NCI-H128 (cell line): ENCODE measurements around the gene SYT12.

Source experiments
- DNase-seq: peaks from one replicate; lab custom pipeline; 2025; ENCODE audit not compliant: unreplicated experiment; lab: John Stamatoyannopoulos, UW

The SYT12 gene

DNA sequence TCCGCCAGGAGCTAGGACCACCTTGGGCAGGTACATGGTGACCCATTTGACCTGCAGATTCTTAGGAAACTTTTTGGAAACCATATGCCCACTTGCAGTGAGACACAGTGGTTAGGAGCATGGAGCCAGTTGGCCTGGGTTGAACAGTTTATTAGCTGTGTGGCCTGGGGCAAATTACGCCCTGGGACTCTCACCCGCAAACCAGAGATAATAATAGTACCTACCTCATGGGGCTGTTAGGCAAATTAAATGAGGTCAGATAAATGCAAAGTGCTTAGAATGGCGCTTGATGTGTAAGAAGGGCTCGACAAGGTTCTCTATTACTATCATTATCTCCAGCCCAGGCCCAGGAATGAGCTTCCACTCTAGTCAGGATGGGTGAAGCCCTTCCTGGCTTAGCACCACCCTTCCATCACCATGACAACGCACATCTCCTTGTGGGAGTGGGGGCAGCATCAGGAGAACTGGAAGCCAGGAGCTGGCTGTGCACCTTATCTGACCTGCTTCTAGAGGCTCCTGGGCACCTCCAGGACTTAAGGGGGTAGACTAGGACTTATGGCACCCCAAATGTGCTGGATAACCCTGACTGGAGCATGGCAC, 5.1 kb downstream of the SYT12 start:
- DNase-seq, result no peak

DNA sequence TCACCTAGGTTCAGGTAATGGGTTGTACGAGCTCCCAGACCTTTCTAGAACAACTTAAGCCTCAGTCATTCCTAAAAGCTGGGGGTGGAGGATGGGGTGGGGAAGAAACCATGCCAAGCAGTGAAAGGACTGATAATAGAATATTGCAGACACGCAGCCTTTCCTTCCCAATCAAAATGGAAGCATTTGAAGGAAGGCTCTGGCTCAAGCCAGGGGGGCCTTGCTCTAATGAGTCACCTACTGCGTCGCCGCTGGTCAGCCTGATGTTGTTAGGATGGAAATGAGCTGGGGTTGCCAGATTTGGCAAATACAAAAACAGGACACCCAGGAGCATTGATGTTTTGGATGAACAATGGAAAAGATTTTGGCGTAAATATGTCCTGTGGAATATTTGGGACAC, 6.2 kb downstream of the SYT12 start:
- no peak for DNase-seq

DNA sequence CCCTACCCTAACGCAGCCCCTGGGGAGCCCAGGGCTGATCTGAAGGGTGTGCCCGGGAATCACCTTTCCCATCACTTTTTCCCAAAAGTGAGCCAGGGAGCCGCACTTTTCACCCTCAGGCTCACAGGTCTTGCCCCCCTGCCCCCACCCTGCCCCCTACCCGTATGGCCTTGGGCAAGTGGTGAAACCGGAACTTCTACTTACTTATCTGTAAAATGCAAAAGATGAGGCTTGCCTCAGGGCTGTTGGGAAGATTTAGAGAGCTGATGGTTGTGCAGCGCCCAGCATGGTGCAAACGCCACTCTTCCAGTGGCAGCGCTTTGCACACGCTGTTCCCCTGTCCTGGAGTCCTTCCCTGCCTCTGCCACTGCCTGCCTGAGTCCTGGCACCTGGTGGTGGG, 8.0 kb downstream of the SYT12 start:
- DNase-seq, result no peak

DNA sequence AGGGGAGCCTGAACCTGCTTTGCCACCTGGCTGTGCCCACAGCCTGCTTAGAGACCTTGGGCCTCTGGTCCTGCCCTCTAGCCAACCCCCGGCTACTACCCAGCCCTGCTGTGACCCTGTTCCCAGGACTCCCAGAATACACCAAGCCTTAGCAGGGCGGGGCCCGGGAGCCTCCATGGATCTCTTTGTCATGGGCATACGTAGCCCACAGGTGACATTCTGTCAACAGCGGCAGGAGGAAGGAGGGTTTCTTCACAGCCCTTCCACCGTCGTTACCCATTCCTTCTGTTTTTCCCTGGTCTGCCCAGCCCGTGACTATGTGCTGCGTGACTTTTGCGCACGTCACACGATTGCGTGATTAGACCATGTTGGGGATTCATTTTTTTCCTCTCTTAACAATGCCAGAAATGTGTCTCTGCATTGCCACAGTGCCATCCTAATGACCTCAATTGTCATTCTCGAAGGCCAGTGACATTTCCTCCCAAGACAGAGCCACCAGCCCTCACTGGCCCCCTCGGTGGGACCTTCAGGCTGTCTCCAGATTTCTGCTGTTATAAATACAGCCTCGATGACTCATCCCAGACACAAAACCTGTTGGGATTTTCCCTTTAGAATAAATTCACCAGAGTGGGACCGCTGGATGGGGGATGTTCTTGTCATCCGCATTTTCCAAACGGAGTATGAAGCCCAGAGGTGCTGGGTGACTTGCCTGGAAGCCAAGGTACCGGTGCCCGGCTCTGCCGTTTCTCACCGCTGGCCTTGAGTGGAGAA, 9.0 kb downstream of the SYT12 start:
- DNase-seq, result no peak

DNA sequence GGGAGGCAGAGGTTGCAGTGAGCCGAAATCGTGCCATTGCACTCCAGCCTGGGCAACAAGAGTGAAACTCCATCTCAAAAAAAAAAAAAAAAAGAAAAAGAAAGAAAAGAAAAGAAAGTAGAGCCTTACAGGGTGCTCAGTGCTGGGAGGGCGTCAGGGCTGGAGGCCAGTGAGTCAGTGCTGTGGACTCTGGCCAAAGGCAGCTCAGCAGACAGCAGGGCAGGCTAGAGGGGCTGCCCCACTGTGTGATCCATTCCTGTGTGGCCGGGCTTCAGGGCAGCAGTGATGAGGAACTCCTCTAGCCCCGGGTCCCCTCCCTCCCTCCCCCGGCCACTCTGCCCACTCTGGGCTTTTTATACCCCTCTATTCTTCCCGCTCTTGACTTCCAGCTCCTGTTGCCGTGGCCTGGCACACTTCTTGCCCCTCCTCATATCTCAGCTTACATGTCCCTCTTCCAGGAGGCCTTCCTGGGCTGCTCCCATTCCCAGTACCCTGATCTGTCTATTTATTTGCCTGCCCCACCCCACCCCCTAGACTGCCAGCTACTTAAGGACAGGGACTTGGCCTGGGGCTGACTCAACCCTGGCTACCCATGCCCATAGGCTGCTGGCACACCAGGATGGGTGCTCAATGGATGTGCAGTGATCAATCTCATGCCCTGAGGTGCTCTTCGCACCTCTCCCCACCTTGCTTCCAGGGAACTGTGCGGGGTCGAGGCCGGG, 10.1 kb downstream of the SYT12 start:
- no peak for DNase-seq

DNA sequence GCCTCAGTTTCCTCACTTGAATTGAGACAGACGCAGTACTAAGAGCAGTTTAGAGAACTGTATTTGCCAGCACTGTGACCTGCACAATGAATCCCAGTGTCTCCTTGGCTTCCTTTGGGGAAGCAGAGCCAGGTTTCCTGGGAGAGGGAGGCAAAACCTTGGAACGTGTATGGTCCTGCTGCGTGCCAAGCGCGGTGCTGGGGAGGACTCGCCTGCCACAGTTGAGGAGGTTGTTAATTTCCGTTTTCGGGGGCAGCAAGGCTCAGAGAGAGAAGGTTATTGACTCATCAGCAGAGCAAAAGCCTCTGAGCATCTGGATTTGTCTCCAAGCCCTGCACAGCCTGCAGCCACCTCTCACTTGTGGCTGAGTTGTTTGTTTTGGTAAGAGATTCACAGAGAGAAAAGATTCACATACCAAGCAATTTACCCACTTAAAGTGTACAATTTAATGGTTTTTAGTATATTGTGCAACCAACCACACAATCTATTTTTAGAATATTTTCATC, 10.8 kb downstream of the SYT12 start:
- no peak for DNase-seq

DNA sequence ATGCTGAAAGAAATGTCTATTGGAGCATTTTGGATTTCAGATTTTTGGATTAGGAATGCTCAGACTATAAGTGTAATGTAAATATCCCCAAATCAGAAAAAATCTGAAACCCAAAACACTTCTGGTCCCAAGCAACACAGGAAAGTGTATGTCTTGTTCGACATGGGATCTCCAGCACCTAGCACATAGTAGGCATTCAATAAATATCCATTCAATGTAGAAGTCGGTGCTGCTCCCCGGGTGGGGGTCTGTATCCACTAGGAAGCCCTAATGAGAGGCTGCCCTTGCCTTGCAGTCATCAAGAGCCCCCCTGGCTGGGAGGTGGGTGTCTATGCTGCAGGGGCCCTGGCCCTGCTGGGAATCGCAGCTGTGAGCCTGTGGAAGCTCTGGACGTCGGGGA, 11.4 kb downstream of the SYT12 start:
- DNase-seq, result no peak

DNA sequence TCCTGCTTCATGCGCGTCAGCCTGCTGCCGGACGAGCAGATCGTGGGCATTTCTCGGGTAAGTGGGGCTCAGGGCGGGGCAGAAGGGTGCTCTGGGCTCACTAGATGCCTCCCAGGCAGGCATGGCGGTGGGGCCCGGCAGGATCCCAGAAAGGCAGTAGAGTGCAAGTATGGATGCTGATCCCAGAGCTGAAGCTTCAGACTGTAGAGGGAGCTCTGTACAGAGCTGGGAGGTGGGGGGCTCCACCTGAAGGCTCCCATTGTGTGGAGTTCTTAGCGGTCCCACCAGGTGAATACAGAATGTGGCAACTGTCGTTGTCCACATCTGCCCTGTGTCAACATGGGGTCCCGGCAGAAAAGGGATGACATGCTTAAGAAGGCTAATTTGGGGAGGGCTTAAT, 17.2 kb downstream of the SYT12 start:
- no peak for DNase-seq

DNA sequence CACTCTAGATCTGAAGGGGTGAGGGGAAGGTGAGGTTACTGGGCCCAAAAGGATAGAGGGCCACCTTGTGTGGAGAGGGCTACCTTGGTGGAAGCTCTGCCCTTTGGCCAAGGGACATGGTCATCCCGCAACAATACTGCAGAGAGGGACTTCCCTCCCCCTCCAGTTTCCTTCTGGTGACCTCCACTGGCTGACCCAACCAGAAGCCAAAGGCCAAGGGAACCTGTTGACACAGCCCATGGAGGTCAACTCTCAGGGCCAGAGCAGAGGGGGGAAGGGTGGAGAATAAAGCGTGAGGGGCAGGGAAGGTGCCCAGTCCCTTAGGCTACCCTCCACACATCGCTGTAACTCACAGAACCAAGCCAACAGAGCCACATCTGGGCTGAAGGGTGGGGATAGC, 18.7 kb downstream of the SYT12 start:
- no peak for DNase-seq

DNA sequence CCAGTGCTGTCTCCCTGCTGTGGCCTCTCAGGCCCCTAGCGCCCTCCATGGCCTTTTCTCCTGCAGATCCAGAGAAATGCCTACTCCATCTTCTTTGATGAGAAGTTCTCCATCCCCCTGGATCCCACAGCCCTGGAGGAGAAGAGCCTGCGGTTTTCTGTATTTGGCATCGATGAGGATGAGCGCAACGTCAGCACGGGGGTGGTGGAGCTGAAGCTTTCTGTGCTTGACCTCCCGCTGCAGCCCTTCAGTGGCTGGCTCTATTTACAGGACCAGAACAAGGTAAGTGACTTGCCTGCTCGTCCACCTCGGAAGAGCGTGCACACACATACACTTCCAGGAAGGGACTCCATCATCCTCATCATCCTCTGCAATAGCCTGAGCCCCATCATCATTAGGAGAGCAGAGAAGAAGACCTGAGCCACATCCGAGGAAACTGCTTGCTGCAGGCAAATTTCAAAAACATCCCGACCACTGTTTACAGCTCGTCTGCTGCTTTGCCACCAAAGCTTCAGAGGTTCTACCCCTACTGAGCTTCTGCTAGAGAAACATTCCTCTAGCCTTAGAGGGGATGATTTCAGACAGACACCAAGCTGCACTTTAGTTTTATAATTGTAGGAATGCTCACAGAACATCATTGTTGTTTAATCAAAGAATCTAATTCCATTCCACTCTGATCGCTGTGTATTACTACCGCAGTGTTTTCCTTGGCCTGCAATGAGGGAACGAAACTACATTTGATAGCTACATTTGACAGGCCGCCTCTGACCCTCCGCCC, 20.8 kb downstream of the SYT12 start:
- DNase-seq, result no peak

DNA sequence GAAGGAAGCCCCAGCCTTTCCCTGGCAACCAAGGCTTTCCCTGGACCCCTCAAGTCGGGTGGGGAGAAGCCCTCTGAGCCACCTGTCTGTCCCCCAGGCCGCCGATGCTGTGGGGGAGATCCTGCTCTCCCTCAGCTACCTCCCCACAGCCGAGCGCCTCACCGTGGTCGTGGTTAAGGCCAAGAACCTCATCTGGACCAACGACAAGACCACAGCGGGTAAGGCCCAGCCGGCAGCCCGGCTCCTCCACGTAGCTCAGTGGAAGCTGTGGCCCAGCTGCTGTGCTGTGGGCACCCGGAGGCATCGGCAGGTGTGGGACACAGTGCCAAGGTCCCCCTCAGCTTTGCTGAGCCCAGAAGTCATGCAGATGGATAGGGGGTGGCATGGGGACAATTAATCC, 21.6 kb downstream of the SYT12 start:
- no peak for DNase-seq

DNA sequence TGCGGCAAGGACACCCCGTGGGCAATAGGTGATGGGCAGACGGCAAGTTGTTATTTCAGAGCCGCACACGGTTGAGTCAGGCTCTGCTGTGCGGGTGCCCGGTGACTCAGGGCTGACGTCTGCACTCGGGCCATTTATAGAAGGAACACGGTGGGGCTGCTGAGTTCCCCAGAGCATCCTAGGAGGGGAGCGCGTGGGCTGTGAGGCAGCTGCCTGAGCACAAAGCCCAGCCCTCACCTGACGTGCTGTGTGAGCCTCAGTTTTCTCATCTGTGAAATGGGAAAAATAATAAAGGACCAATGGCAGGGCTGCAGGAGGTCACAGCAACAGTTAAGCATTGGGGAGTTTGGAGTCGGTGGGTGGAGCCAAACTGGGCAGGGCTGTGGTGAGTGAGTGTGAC, 22.4 kb downstream of the SYT12 start:
- DNase-seq, result no peak

DNA sequence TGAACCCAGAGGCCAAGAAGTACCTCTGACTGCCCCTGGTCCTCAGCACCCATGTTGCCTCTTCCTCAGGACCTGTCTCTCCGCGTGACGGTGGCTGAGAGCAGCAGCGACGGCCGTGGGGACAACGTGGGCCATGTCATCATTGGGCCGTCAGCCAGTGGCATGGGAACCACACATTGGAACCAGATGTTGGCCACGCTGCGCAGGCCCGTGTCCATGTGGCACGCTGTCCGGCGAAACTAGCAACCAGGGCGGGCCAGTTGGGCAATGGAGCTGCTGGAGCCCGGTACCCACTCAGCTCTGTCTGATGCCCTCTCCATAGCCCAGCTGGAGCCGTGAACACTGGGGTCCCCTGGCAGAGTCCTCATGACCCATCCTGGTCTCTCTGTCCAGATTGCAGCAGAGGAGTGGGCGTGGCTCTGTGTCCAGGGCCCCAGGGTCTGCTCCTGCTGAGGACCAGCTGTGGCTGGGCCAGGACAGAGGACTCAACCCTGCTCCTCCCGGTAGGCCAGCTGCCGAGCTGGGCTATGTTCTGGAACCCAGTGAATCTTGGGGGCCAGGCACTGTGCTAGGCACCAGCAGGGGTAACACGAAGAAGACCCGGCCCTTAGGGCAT, 25.7 kb downstream of the SYT12 start:
- no peak for DNase-seq

DNA sequence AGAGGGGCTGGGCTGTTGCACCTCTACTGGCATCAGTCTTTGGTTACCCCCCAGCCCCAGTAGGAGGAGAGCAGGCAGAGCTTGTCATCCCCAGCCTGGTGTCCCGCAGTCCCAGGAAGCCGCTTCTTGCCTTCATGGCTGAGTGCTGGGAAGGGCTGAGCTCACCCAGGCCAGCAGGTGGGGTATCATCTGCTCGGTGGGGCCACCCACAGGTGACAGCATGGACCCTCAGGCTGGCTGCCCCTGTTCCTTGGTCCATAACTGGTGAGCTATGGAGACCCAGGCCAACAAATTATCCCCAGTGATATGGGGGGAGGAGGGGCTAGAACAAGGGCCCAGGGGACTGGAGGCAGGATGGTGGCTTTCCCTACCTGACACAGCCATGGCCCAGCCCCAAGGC, 27.2 kb downstream of the SYT12 start:
- no peak for DNase-seq

DNA sequence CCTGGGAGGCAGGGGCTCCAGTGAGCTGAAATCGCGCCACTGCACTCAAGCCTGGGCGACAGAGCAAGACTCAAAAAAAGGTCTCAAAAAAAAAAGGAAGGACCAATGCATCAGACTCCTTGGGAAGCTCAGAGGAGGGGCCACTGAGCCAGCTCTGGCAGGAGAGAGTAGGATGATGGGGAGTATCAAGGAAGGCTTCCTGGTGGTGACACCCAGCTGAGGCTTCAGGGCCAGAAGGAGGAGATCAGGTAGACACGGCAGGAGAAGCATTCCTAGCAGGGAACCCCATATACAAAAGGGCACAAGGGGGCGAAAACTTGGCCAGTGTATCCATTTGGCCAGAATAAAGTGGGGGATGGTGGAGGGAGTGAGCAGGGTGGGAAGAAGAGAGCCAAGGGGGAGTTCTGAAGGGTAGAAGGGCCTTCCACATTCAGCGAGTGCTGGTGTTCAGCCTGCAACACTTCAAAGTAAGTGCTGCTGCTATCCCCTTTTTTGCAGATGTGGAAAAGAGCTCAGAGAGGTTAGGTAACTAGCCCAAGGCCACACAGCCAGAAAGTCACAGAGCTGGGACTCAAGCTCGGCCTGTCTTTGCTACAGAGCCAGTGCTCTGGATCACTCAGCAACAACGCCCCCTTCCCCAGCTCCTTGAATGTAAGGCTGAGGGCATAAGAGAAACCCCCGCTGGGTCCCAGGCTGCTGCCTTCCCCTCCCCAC, 28.4 kb downstream of the SYT12 start:
- no peak for DNase-seq

DNA sequence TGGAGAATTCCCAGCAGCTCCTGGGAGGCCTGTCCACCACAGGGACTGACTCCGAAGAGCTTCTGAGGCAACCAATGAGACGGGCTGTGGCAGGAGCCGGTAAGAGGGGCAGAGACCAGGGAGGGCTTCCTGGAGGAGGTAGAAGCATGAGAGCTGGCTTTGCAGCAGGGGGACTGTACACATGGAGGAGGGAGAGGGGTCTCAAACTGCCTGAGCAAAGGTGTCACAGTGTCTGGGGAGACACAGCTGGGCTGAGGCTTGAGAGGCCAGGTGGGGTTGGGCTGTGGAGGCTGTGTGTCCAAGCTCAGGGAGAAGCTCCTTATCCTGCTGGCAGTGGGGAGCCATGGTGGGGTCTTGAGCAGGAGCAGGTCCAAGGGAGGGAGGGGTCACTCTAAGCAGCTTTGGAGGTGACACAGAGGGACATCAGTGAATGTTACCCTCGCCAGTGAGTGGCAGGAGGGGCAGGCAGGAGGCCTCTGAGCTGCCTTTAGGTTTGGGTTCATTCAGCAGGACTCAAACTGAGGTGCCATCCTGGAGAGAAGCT, 29.1 kb downstream of the SYT12 start:
- no peak for DNase-seq

DNA sequence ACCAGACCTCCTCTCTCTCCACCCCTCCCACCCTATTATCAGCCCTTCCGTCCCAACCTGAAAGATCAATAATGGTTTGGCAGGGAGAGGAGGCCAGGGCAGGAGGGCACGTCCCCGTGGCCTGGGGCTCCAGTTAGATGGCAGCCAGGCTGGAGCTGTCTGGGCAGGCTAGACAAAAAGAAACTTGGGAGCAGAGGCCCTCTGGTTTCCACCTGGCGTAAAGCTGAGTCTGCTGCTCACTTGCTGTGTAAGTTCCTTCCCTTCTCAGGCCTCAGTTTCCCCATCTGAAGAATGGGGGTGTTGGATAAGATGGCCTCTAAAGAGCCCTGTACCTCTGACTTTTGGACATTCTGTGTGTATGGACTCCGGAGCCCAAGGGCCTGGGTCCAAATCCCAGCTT, 30.0 kb downstream of the SYT12 start:
- no peak for DNase-seq

DNA sequence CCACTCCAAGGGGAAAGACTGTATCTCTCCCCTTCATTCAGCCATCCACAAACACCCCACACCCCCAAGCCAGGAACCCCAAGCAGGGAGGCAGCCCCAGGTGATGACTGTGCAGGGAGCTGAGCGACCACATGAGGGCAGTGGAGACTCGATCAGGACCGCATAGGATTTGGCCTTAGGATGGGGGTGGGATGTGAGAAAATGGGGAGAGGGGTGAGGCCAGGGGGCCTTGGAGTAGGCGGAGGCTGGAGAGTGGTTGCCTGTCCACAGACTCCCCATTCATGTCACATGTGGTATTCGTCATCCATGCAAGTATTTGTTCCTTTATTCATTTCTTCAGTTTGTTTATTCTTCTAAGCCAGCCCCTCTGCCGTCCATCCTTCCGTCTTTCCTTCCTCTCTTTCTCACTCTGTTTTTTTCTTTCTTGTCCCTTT, 31.0 kb downstream of the SYT12 start:
- no peak for DNase-seq

DNA sequence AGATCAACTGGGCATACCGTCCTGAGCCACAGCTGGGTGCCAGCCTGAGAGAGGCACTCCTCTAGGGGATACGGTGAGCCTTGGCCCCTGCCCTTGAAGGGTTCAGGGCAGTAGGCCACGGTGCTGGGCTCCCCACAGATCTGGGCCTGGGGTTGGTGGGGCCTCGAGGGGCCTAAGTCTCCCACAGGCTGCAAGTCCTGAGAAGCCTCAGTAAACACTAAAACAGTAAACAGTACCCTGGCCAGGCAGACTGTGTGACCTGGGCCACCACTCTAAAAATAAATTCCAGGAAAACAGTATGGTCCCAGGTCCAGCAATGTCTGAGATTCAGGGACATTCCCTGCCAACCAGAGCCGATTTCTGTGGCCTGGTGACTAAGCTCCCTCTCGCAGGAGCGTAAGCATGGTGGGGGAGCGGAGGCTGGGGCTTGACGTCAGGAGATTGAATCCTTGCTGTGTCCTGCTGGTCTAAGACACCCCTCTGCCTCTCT, 31.5 kb downstream of the SYT12 start:
- DNase-seq, result no peak
